ENCODE measurements around the gene MKKS.
A peak's percentile ranks its signal among the peaks of the same experiment; 100 is the strongest.
"Not testable (repeated sequence)": the region's sequence is repeated elsewhere in the genome, so short reads cannot be mapped to it uniquely, and the experiment has no call there.

Gene MKKS

GRCh38 chr20:10423735-10424134 is 10.3 kb downstream of the MKKS start:
- Histone ChIP-seq H3K27ac (ENCODE audit: poor library complexity, severe bottlenecking) (no peak overlapping the region), H3K4me3 (ENCODE audit: severe bottlenecking) (no peak overlapping the region), H3K36me3 (ENCODE audit: low read depth) (peaks cover 59% of the 10 kb centered on the region), H3K27me3 (ENCODE audit: insufficient read depth, poor library complexity, severe bottlenecking) (no peaks in the 10 kb centered on the region), H3K4me1 (ENCODE audit: insufficient read depth, poor library complexity, severe bottlenecking) (peaks cover 30% of the 10 kb centered on the region), H3K9me3 (ENCODE audit: severe bottlenecking) (no peaks in the 10 kb centered on the region)
- no peak for DNase-seq (ENCODE audit: low spot score)
- TF ChIP-seq, protein P1, sequence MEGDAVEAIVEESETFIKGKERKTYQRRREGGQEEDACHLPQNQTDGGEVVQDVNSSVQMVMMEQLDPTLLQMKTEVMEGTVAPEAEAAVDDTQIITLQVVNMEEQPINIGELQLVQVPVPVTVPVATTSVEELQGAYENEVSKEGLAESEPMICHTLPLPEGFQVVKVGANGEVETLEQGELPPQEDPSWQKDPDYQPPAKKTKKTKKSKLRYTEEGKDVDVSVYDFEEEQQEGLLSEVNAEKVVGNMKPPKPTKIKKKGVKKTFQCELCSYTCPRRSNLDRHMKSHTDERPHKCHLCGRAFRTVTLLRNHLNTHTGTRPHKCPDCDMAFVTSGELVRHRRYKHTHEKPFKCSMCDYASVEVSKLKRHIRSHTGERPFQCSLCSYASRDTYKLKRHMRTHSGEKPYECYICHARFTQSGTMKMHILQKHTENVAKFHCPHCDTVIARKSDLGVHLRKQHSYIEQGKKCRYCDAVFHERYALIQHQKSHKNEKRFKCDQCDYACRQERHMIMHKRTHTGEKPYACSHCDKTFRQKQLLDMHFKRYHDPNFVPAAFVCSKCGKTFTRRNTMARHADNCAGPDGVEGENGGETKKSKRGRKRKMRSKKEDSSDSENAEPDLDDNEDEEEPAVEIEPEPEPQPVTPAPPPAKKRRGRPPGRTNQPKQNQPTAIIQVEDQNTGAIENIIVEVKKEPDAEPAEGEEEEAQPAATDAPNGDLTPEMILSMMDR (IDR thresholded peaks at IDR 0.05; ENCODE audit: poor library complexity, severe bottlenecking): no peak
- ATAC-seq (ENCODE audit: low read depth): no peak

GRCh38 chr20:10419550-10420133 is 14.4 kb downstream of the MKKS start:
- Histone ChIP-seq H3K27me3 (ENCODE audit: insufficient read depth, poor library complexity, severe bottlenecking) (no peaks in the 10 kb centered on the region), H3K4me1 (ENCODE audit: insufficient read depth, poor library complexity, severe bottlenecking) (peaks cover 65% of the 10 kb centered on the region), H3K36me3 (ENCODE audit: low read depth) (peaks cover 71% of the 10 kb centered on the region), H3K9me3 (ENCODE audit: severe bottlenecking) (no peaks in the 10 kb centered on the region), H3K4me3 (ENCODE audit: severe bottlenecking) (peak overlapping the region; percentile 31), H3K27ac (ENCODE audit: poor library complexity, severe bottlenecking) (peak overlapping the region; percentile 90)
- TF ChIP-seq, protein P1 (IDR thresholded peaks at IDR 0.05; ENCODE audit: poor library complexity, severe bottlenecking): no peak
- DNase-seq (ENCODE audit: low spot score) (no peak), ATAC-seq (ENCODE audit: low read depth) (peak; percentile 97)

- peak overlapping the region; percentile 90 for H3K27ac ChIP-seq (ENCODE audit: poor library complexity, severe bottlenecking)
- not testable (repeated sequence) for H3K4me3 ChIP-seq (ENCODE audit: severe bottlenecking); ATAC-seq (ENCODE audit: low read depth); DNase-seq (ENCODE audit: low spot score); H3K27me3 ChIP-seq (ENCODE audit: insufficient read depth, poor library complexity, severe bottlenecking); H3K9me3 ChIP-seq (ENCODE audit: severe bottlenecking)
- H3K36me3 ChIP-seq (ENCODE audit: low read depth): peaks cover 81% of the 10 kb centered on the region
- H3K4me1 ChIP-seq (ENCODE audit: insufficient read depth, poor library complexity, severe bottlenecking): peaks cover 68% of the 10 kb centered on the region
Measured at GRCh38 chr20:10417218-10417617, 16.8 kb downstream of the MKKS start.

- no peak for DNase-seq (ENCODE audit: low spot score)
- no peaks in the 10 kb centered on the region for H3K9me3 ChIP-seq (ENCODE audit: severe bottlenecking)
- H3K36me3 ChIP-seq (ENCODE audit: low read depth): peaks cover 88% of the 10 kb centered on the region
- peaks cover 51% of the 10 kb centered on the region for H3K4me1 ChIP-seq (ENCODE audit: insufficient read depth, poor library complexity, severe bottlenecking)
- TF ChIP-seq, protein P1 (IDR thresholded peaks at IDR 0.05; ENCODE audit: poor library complexity, severe bottlenecking): no peak
- peak; percentile 73 for ATAC-seq (ENCODE audit: low read depth)
- no peaks in the 10 kb centered on the region for H3K27me3 ChIP-seq (ENCODE audit: insufficient read depth, poor library complexity, severe bottlenecking)
- no peak overlapping the region for H3K4me3 ChIP-seq (ENCODE audit: severe bottlenecking)
- peak overlapping the region; percentile 61 for H3K27ac ChIP-seq (ENCODE audit: poor library complexity, severe bottlenecking)
Measured at GRCh38 chr20:10415013-10415650, 18.9 kb downstream of the MKKS start.

- ATAC-seq (ENCODE audit: low read depth) (0 out of 3 replicates have a peak, but pooled peaks have one; percentile 15), DNase-seq (ENCODE audit: low spot score) (no peak)
- no peaks in the 10 kb centered on the region for H3K27me3 ChIP-seq (ENCODE audit: insufficient read depth, poor library complexity, severe bottlenecking)
- TF ChIP-seq, protein P1 (IDR thresholded peaks at IDR 0.05; ENCODE audit: poor library complexity, severe bottlenecking): peak; percentile 58
- peaks cover 64% of the 10 kb centered on the region for H3K36me3 ChIP-seq (ENCODE audit: low read depth)
- no peak overlapping the region for H3K27ac ChIP-seq (ENCODE audit: poor library complexity, severe bottlenecking)
- no peaks in the 10 kb centered on the region for H3K9me3 ChIP-seq (ENCODE audit: severe bottlenecking)
- H3K4me3 ChIP-seq (ENCODE audit: severe bottlenecking): no peak overlapping the region
- peaks cover 29% of the 10 kb centered on the region for H3K4me1 ChIP-seq (ENCODE audit: insufficient read depth, poor library complexity, severe bottlenecking)
Measured at GRCh38 chr20:10412591-10413408, 21.2 kb downstream of the MKKS start.
